OCI-LY7 (cell line): ENCODE data around the gene ALDH1L1. TPM values are rescaled to one million over a fixed set of nuclear protein-coding genes. Genes with fewer than 3 reads are reported as not detected.

Source experiments
- BruUV-seq: library from RNA; stranded (reverse); fragments of 400-500 nt; replicated peaks from 2 replicates; lab custom pipeline; 2021; lab: Mats Ljungman, UMichigan
- CTCF ChIA-PET: fragments of 300-600 bp; sonication (Branson Sonifier 250); formaldehyde crosslinking; loops from one replicate; lab custom pipeline; 2022; ENCODE audit warnings: antibody characterized with exemption; ENCODE audit not compliant: unreplicated experiment; lab: Charles Lee
- POLR2A ChIA-PET: fragments of 300-600 bp; sonication (Branson Sonifier 250); formaldehyde crosslinking; loops from one replicate; lab custom pipeline; 2022; ENCODE audit warnings: antibody characterized with exemption; lab: Charles Lee
- DNase-seq: peaks from one replicate; pipeline ENCODE4 v3.0.0-alpha.2; 2015; ENCODE audit warnings: low spot score
- H2AFZ ChIP-seq: fragments of 200-600 bp; sonication (generic), shearing (Covaris generic); 2 replicates; pipeline ENCODE4 v1.6.1; 2014; ENCODE audit warnings: mild to moderate bottlenecking, antibody characterized with exemption, low read length, moderate library complexity
- H3K27ac ChIP-seq: fragments of 200-600 bp; sonication (generic); 2 replicates; pipeline ENCODE4 v1.5.1; 2014; ENCODE audit warnings: mixed run types, low read depth, mild to moderate bottlenecking, moderate library complexity, low read length, inconsistent platforms; ENCODE audit not compliant: poor library complexity, severe bottlenecking
- H3K36me3 ChIP-seq: fragments of 200-600 bp; sonication (generic); 2 replicates; pipeline ENCODE4 v1.6.1; 2014; ENCODE audit warnings: mild to moderate bottlenecking, antibody characterized with exemption, low read length, moderate library complexity, mixed read lengths; ENCODE audit not compliant: insufficient read depth
- H3K4me1 ChIP-seq: fragments of 200-600 bp; sonication (generic); 2 replicates; pipeline ENCODE4 v1.5.1; 2014; ENCODE audit warnings: mild to moderate bottlenecking, low read length; ENCODE audit not compliant: insufficient read depth, poor library complexity, severe bottlenecking
- H3K4me2 ChIP-seq: fragments of 200-600 bp; sonication (generic); 2 replicates; pipeline ENCODE4 v1.6.1; 2014; ENCODE audit warnings: mild to moderate bottlenecking, low read length
- H3K4me3 ChIP-seq: fragments of 200-600 bp; sonication (generic); 2 replicates; pipeline ENCODE4 v1.5.1; 2014; ENCODE audit warnings: mild to moderate bottlenecking, low read depth, low read length; ENCODE audit not compliant: poor library complexity, severe bottlenecking
- H3K79me2 ChIP-seq: fragments of 200-600 bp; sonication (generic); 2 replicates; pipeline ENCODE4 v1.6.1; 2016; ENCODE audit warnings: low read depth, mild to moderate bottlenecking, low read length, moderate library complexity, mixed read lengths; ENCODE audit not compliant: insufficient read depth
- H3K9me2 ChIP-seq: fragments of 200-600 bp; sonication (generic); 2 replicates; pipeline ENCODE4 v1.6.1; 2016; ENCODE audit warnings: mild to moderate bottlenecking, low read length, mixed read lengths; ENCODE audit not compliant: insufficient read depth
- H3K9me3 ChIP-seq: fragments of 200-600 bp; sonication (generic); 2 replicates; pipeline ENCODE4 v1.6.1; 2014; ENCODE audit warnings: mild to moderate bottlenecking, mixed run types, low read length, mixed read lengths
- H4K20me1 ChIP-seq: fragments of 200-600 bp; sonication (generic); 2 replicates; pipeline ENCODE4 v1.6.1; 2014; ENCODE audit warnings: mild to moderate bottlenecking, antibody characterized with exemption, low read length, moderate library complexity, mixed read lengths; ENCODE audit not compliant: insufficient read depth
- EZH2phosphoT487 ChIP-seq: fragments of 200-600 bp; sonication (generic); IDR thresholded peaks from 2 replicates; pipeline ENCODE4 v1.6.1; 2018; ENCODE audit warnings: low read depth, borderline replicate concordance, mild to moderate bottlenecking, mixed run types, antibody characterized with exemption, low read length, moderate library complexity, mixed read lengths
- intact Hi-C: fragments of 100-400 bp; cut with micrococcal nuclease; formaldehyde crosslinking; loops from one replicate; pipeline ENCODE4 v1.10.0; 2022; ENCODE audit not compliant: unreplicated experiment
- total RNA-seq, 2 experiments: library from RNA; depleted of rRNA in 1 of 2; stranded (reverse); fragments of >200 nt in 1 of 2; shearing (Covaris generic) in 1 of 2; gene quantifications; 2 replicates each; pipeline ENCODE4 v1.2.3, GENCODE V29; 2014 to 2022
- TF ChIP-seq, protein P1 (sequence below): fragments of 200-600 bp; sonication (generic); conservative IDR thresholded peaks from 2 replicates; pipeline ENCODE4 v1.5.1; 2014; ENCODE audit warnings: mild to moderate bottlenecking, antibody characterized with exemption, low read length, moderate library complexity, mixed read lengths

ALDH1L1 gene
- total RNA-seq, 2 experiments from 2014 or later = not detected

DNA sequence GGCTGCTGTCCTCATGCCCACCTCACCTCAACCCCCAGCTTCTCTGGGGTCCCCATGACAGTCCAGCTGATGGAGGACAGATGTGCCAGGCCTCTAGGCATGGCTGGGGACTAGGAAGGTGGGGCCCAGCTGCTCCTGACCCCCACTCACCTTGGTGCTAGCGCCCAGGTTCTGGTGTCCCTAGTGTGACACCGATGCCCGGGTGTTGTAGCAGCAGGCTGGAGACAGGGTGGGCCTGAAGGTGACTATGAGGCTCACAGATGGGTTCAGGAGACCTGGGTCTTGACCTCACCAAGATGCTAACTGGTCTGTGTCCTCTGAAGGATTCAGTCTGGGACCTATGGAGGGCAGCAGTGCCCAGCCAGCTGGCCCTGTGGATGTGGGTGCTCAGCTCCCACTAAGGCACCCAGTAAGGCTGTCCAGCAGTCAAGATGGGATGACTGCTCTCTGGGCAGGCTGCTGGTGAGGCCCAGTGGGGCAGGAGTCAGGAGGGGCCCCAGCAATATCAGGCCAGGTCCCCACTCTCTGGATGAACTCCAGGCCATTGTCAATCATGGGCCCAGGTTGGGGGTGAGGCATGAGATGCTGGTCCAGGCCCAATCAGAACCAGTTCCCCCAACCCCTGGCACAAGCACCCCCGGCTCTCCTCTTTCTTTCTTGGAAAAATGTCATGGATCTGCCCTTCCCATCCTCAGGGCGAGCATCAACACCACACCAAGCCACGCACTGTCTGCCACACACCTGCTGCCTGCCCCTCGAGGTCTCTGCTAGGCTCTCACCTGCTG, 33.0 kb downstream of the ALDH1L1 start:
- intact Hi-C loops = no loop called here
- no TSS peak for BruUV-seq
- Histone ChIP-seq H3K4me1 (no peaks in the 10 kb centered on the region), H3K36me3 (no peaks in the 10 kb centered on the region), H3K79me2 (no peaks in the 10 kb centered on the region), H2AFZ (no peak overlapping the region), H4K20me1 (no peaks in the 10 kb centered on the region), H3K9me2 (no peaks in the 10 kb centered on the region), H3K9me3 (no peaks in the 10 kb centered on the region), H3K4me2 (no peak overlapping the region), H3K27ac (no peak overlapping the region), H3K4me3 (no peak overlapping the region)
- POLR2A ChIA-PET = no interaction called here
- DNase-seq = no peak
- CTCF ChIA-PET = no interaction called here
- TF ChIP-seq, protein P1, sequence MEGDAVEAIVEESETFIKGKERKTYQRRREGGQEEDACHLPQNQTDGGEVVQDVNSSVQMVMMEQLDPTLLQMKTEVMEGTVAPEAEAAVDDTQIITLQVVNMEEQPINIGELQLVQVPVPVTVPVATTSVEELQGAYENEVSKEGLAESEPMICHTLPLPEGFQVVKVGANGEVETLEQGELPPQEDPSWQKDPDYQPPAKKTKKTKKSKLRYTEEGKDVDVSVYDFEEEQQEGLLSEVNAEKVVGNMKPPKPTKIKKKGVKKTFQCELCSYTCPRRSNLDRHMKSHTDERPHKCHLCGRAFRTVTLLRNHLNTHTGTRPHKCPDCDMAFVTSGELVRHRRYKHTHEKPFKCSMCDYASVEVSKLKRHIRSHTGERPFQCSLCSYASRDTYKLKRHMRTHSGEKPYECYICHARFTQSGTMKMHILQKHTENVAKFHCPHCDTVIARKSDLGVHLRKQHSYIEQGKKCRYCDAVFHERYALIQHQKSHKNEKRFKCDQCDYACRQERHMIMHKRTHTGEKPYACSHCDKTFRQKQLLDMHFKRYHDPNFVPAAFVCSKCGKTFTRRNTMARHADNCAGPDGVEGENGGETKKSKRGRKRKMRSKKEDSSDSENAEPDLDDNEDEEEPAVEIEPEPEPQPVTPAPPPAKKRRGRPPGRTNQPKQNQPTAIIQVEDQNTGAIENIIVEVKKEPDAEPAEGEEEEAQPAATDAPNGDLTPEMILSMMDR = no peak
- TF ChIP-seq EZH2phosphoT487 = no peak

DNA sequence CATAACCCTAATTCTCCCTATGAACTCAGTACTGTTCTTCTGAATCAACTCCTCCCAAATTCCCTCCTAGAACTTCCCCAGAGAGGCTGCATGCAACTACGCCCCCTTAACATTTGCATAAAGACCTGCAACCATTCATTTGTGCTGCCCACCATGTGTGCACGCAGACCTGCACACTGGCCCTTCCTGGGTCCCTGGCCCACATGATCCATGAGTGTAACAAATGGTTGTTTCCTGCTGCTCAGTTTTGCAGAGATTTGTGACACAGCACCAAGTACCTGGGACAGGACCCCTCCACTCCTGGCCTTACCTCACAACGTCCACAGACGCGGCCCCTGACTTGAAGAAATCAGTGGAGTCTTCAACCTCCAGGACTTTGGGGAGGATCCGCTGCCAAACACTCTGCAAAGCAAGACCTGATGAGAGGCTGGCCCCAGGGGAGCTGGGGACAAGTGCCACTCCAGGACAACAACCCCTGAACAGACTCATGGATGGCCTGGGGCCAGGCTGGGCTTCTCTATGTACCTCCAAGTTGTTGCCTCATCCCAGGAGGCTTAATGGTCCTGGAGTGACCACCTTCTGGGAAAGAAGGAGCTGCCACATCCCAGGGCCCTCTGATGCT, 33.8 kb downstream of the ALDH1L1 start:
- intact Hi-C loops = no loop called here
- BruUV-seq = no TSS peak
- CTCF ChIA-PET = no interaction called here
- no peaks in the 10 kb centered on the region for H3K36me3 ChIP-seq
- H3K4me2 ChIP-seq = no peak overlapping the region
- no peaks in the 10 kb centered on the region for H3K79me2 ChIP-seq
- no peak for TF ChIP-seq EZH2phosphoT487
- TF ChIP-seq, protein P1 = no peak
- H4K20me1 ChIP-seq = no peaks in the 10 kb centered on the region
- DNase-seq = no peak
- H3K27ac ChIP-seq = no peak overlapping the region
- POLR2A ChIA-PET = no interaction called here
- no peaks in the 10 kb centered on the region for H3K9me3 ChIP-seq
- no peaks in the 10 kb centered on the region for H3K9me2 ChIP-seq
- H3K4me3 ChIP-seq = no peak overlapping the region
- H2AFZ ChIP-seq = no peak overlapping the region
- no peaks in the 10 kb centered on the region for H3K4me1 ChIP-seq

GRCh38 chr3:126146034-126146433, 34.4 kb downstream of the ALDH1L1 start:
- Histone ChIP-seq H3K36me3 (no peaks in the 10 kb centered on the region), H3K4me2 (no peak overlapping the region), H2AFZ (no peak overlapping the region), H3K27ac (no peak overlapping the region), H3K9me2 (no peaks in the 10 kb centered on the region), H3K9me3 (no peaks in the 10 kb centered on the region), H3K4me1 (no peaks in the 10 kb centered on the region), H3K4me3 (no peak overlapping the region), H4K20me1 (no peaks in the 10 kb centered on the region), H3K79me2 (no peaks in the 10 kb centered on the region)
- ChIA-PET CTCF (no interaction called here), POLR2A (no interaction called here)
- DNase-seq = no peak
- intact Hi-C loops = no loop called here
- BruUV-seq = no TSS peak
- TF ChIP-seq EZH2phosphoT487 = no peak
- TF ChIP-seq, protein P1 = no peak
